NCI-H2196 (cell line): ENCODE data around the gene PLK4.
"Not testable (repeated sequence)": the region's sequence is repeated elsewhere in the genome, so short reads cannot be mapped to it uniquely, and the experiment has no call there.

Experiments used
- DNase-seq: peaks from one replicate; lab custom pipeline; 2025; ENCODE audit not compliant: unreplicated experiment; lab: John Stamatoyannopoulos, UW

The PLK4 gene

DNA sequence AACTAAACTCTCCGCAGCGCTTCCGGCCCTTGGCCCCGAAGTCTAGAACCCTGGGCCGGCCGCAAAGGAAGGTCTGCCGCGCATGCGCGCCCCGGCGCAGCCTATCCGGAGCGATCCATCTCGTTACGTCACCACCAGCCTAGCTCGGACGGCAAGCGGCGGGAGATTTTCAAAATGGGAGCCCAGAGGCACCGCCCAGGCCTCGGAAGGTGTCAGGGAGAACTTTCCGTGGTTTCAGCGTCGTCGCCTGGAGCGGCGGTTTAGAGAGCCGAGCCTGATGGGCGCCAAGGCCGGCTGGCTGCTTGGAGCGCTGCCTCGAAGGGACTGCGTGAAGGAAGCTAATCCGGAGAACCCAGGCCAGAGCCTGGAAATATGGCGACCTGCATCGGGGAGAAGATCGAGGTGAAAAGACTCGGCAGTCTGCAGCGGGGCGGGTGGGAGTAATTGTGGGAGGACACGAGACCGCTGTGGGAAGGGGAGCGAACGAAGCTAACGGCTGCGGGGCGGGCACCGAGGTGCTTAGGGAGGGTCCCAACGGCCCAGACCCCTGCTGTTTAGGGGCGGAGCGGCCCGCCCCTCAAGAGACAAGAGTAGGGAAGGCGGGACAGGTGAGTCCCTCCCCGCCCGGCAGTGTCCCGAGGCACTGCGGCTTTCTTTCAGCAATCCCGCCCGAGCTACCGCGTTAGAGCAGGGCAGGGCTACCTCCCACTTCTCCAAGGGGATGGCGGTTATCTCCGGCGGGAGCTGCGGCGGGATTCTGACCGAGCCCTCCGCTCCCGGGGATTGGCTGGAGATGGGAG, at the start of gene PLK4:
PLK4 (plus strand) TSS at position 131 of the 800 bp plus-strand sequence; CDS start at position 373, 242 bp downstream.
- peak; percentile 88 for DNase-seq

- DNase-seq = no peak
Measured at GRCh38 chr4:127832585-127832984, 48.1 kb upstream of the PLK4 start.

DNA sequence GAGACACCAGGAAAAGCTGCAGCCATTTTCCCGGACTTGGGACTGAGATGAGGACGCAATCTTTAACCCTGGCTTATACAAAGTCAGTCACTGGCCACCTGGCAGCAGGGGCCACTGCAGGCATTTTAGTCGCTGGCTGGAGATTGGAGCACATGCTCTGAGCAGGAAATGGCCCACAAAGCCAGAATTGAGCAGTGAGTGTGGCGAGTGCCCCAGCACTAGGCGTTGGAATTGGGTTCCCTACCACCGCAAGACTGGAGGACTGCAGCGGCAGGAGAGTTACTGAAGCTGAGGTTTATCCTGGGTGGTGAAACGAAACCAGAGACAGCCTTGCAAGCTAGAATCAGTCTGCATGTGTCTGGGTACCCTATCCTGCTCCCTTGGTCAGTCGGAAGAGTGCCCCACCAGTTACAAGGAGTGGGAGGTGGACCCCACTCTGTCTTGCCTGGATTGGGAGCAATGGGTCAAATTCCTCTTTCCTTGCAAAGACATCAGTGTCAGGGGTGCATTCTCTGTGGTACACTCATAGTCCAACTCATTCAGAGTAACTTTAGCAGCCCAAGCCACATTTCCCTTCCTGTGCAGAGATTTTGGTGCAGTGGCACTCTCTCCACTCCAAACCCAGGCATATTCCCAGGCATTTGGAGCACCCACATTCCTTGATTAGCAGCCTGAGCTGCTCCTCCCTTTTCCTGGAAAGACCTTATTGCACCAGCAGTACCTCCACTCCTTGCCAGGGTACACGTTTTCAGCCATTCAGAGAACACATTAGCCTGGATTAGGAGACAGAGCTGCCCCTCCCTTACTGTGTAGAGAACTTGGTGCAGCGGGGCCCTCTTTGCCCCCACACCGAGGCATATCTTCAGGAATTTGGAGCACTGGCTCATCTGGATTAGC, 36.7 kb upstream of the PLK4 start:
- no peak for DNase-seq

DNA sequence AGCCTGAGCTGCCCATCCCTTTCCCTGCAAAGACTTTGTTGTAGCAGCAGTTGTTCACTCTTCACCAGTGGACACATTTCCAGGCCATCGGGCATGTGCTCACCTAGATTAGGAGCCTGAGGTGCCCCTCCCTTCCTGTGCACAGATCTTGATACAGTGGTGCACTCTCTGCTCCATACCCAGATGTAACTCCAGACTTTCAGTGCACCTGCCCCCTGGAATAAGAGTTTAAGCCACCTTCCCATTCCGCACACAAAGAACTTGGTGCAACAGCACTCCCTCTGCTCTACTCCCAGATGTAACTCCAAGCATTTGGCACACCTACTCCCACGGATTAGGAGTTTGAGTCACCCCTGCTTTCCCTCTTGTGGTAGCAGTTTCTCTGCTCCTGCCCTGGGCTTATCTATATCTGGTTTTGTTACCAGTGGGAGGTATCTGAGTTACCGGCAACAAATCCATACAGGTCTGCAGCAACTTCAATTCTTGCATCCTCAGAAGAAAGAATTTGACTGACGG, 36.0 kb upstream of the PLK4 start:
- no peak for DNase-seq

- DNase-seq = no peak
Measured at GRCh38 chr4:127846061-127846460, 34.6 kb upstream of the PLK4 start.

DNA sequence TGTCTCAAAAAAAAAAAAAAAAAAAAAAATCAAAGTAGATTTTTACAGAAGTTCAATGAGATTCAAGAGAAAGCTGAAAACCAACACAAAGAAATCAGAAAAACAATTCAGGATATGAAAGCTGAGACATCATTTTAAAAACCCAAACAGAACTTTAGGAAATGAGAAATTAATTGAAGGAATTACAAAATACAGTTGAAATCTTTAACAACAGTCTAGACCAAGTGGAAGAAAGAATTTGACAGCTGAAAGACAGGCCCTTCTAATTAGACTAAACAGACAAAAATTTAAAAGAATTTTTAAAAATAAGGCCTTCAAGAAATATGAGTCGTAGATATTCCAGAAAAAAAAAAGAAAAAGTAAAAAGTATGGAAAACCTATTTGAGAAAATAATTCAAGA, 33.9 kb upstream of the PLK4 start:
- no peak for DNase-seq

GRCh38 chr4:127849505-127850234, 31.0 kb upstream of the PLK4 start:
- no peak for DNase-seq

DNA sequence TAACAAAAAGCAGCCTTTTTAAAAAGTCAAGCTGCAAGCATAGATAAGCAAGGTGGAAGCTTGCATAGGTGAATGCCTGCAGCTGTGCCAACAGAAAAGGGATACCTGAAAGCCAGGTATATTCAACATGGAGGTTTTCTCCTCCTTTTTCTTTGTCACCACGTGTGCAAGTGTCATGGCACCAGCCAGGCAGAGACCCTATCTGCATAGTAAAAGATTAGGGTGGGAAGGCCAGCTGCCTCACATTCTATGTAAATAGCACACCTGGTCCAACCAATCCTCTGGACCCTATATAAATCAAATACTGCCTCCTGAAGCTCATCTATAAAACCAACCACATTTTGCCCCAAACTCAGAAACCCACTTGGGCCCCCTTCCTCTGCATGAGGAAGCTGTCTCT, 28.0 kb upstream of the PLK4 start:
- no peak for DNase-seq

- DNase-seq = no peak
Measured at GRCh38 chr4:127856196-127856812, 24.4 kb upstream of the PLK4 start.

DNA sequence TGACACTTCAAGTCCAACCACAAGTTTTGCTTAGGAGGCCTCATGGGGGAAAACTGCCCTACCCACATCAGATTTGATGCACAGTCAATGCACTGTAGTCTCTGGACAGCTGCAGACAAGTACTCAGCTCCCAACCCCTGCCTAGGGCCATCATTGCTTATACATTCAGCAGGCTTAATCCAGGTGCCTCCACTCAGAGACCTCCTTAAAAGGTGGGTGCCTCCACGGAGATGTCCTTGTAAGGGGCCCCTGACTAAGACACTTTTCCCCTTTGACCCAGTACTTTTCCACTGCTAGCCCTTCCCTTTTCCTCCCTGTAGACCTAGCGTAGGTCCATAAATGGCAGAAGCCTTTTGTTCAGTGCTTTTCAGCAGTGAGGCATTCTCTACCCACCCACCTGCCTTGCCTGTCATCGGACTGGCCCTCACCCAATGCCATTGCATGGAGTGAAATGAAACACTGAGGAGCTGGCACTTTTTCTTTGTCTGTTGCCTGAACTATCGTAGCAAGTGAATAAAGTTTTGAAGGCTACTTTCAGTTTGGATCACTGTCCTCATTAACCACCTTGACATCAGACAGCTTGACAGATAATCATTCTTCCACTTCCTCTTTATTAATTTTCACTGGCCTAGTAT, 23.8 kb upstream of the PLK4 start:
- no peak for DNase-seq

DNA sequence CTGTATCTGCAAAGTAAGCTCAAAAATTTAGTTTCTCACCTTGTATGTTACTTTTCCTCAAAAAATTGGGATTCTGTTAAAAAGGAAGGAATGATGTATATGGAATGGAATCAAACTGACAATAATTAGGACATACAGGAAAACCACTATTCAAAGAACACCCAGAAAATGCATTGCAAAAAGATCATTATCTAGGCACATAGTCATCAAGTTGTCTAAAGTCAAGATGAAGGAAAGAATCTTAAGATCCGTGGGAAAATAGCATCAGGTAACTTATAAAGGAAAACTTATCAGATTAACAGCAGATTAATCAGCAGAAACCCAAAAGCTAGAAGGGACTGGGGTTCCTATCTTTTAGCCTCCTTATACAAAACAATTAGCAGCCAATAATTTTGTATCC, 23.1 kb upstream of the PLK4 start:
- no peak for DNase-seq

DNA sequence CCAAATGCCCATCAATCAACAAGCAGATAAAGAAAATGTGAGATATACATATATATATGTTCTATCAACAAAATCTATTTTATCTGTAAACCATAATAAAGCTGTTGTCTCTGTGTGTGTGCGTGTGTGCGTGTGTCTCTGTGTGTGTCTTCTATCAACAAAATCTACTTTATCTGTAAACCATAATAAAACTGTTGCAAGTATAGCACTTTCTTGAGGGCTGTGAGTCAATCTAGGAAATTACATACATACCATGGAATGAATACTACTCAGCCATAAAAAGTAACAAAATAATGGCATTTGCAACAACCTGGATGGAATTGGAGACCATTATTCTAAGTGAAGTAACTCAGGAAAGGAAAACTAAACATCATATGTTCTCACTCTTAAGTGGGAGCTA, 12.5 kb upstream of the PLK4 start:
- no peak for DNase-seq

DNA sequence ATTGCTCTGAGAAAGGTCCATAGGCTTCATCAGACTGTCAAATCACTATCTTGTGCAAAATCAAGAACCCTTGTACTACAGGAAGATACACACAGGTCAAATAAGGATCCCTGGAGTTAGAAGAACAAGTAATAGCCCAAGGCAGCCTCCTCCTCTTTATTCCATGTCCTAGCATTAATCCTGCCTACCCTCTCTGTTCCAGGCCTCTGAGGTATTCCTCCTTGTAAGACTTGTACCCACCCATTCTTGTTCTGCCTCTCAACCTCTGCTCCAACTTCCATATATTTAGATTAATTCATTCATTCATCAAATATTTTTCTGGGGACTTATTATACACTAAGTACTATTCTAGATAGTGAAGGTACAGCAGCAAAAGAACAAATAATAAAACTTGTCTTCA, 10.4 kb upstream of the PLK4 start:
- DNase-seq = no peak

- no peak for DNase-seq
Measured at GRCh38 chr4:127870688-127871087, 10.0 kb upstream of the PLK4 start.

GRCh38 chr4:127875791-127876190, 4.9 kb upstream of the PLK4 start:
- no peak for DNase-seq

DNA sequence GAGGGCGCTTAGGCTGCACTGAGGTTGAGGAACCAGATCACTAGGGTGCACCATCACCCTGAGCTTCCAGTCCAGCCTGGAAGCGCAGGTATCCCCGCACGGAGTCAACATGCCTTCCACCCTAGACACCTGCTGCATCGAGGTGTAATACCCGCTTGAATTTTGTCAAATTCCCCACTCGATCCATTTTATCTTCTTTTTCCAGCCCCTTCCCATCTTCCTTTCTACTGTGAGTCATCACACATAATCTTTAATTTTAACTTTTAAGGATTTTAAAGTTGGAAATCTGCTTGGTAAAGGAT, 821 bp downstream of the PLK4 start:
- no peak for DNase-seq

GRCh38 chr4:127888559-127888958, 7.9 kb downstream of the PLK4 start:
- DNase-seq = no peak

DNA sequence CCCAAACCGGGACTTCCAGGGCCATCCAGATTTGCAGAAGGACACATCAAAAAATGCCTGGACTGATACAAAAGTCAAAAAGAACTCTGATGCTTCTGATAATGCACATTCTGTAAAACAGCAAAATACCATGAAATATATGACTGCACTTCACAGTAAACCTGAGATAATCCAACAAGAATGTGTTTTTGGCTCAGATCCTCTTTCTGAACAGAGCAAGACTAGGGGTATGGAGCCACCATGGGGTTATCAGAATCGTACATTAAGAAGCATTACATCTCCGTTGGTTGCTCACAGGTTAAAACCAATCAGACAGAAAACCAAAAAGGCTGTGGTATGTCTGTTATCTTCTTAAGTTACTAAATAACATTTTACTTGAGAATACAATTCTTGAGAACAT, 9.2 kb downstream of the PLK4 start:
- DNase-seq = no peak

DNA sequence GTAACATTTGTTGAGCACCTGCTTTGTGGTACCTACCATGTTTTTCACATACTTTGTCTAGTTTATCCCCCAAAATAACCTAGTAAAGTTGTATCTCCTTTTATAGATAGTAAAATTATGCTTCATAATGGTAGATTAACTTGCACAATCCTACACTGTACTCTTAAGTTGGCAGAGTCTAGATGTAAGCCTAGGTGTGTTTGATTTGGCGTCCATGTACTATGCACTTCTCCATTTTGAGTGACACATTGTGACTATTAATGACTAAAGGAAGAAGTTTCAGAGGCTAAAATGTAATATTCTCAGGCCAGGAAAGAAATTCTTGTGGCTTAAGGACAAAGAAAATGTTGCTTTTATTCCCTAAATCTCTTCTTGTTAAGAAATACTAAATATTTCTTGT, 15.4 kb downstream of the PLK4 start:
- DNase-seq = no peak

GRCh38 chr4:127896528-127896927, 15.8 kb downstream of the PLK4 start:
- DNase-seq = no peak

DNA sequence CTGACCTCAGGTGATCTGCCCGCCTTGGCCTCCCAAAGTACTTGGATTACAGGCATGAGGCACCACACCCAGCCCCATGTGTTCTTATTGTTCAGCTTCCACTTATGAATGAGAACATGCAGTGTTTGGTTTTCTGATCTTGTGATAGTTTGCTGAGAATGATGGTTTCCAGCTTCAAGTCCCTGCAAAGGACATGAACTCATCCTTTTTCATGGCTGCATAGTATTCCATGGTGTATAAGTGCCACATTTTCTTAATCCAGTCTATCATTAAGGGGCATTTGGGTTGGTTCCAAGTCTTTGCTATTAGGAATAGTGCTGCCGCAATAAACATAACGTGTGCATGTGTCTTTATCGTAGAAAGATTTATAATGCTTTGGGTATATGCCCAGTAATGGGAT, 19.0 kb downstream of the PLK4 start:
- DNase-seq = not testable (repeated sequence)
